ENCODE results near the gene CLK4. TPM values are rescaled to one million over a fixed set of nuclear protein-coding genes. Genes with fewer than 3 reads are reported as not detected.

Gene CLK4
- total and polyA plus RNA-seq, 2 of the 8 experiments (the other 6 are each of a cell fraction or from before 2014, with no cell fraction given): 8.1 to 12.6 TPM

DNA sequence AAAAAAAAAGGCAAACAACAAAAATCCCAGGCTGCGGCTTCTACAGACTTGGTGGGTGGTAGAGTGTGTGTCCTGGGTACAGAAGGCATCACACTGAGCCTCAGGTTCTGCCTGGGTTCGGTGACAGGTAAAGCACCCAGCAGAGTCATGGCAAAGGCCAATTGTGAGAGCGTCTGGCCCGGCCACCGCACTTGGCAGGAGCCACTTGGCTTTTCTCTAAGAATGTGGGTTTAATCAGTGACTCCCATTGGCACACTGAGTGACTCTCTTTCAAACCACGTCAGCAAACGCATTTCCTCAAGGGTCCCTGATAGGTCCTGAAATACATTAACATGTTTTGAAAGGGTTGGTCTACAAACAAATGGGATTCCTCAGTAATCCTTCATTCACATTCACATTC, 53.6 kb downstream of the CLK4 start:
- DNase-seq (ENCODE audit: low read depth in 1 of 2, low spot score in 2 of 2) (no peak), FAIRE-seq (no peak)
- peaks cover 0 to 5% of the 10 kb centered on the region in 2 experiments for H4K20me1 ChIP-seq (replicated peaks in 1 of 2; ENCODE audit: control insufficient read depth in 1 of 2, insufficient read depth in 2 of 2, low read length in 2 of 2)
- peaks cover 4 to 5% of the 10 kb centered on the region in 2 experiments; a peak in 2 of 4 replicates for H3K9me3 ChIP-seq (ENCODE audit: insufficient read depth in 2 of 2, low read depth in 1 of 2, low read length in 1 of 2)
- no peak overlapping the region for H2AK5ac ChIP-seq (ENCODE audit: low read depth, low read length)
- no peak overlapping the region for H3K14ac ChIP-seq (ENCODE audit: insufficient read length)
- H2BK5ac ChIP-seq (ENCODE audit: low read depth, low read length): no peak overlapping the region
- H2BK120ac ChIP-seq (replicated peaks; ENCODE audit: low read depth, low read length): no peak overlapping the region
- H3K4me1 ChIP-seq (replicated peaks in 1 of 4; ENCODE audit: control insufficient read depth in 3 of 4, insufficient read depth in 4 of 4, low read length in 3 of 4): peaks cover 0 to 11% (median 4%) of the 10 kb centered on the region in 4 experiments; a peak in 4 of 7 replicates
- H3K79me1 ChIP-seq (ENCODE audit: low read depth, low read length): no peaks in the 10 kb centered on the region
- CTCF ChIA-PET (ENCODE audit: partially characterized antibody): no interaction called here
- no peaks in the 10 kb centered on the region for H3K79me2 ChIP-seq (ENCODE audit: control insufficient read depth in 1 of 2, insufficient read depth in 2 of 2, low read length in 2 of 2)
- H3K56ac ChIP-seq (replicated peaks; ENCODE audit: insufficient read length, low read depth, low read length): no peak overlapping the region
- H2BK15ac ChIP-seq (ENCODE audit: low read length): no peak overlapping the region
- H3K27me3 ChIP-seq (replicated peaks in 1 of 4; ENCODE audit: control insufficient read depth in 3 of 4, extremely low read depth in 1 of 4, insufficient read depth in 3 of 4, low read length in 3 of 4): peaks cover 0 to 17% (median 11%) of the 10 kb centered on the region in 4 experiments; a peak in 6 of 7 replicates
- no peak overlapping the region for H3K27ac ChIP-seq (ENCODE audit: low read depth, low read length)
- H3K36me3 ChIP-seq (ENCODE audit: control insufficient read depth in 2 of 4, insufficient read depth in 4 of 4, low read length in 3 of 4): no peaks in the 10 kb centered on the region
- H3K4me2 ChIP-seq (ENCODE audit: insufficient read depth in 1 of 2, low read depth in 2 of 2, low read length in 2 of 2): no peak overlapping the region
- no peak overlapping the region for H2BK20ac ChIP-seq (ENCODE audit: low read length)
- no peak overlapping the region for H4K5ac ChIP-seq (ENCODE audit: insufficient read length, low read depth, low read length)
- H3K4ac ChIP-seq (replicated peaks; ENCODE audit: insufficient read length, low read depth, low read length): no peak overlapping the region
- no peak overlapping the region for H3K23ac ChIP-seq (ENCODE audit: insufficient read length)
- no peak overlapping the region; the same call in 1 of the 2 replicates for H4K8ac ChIP-seq (ENCODE audit: extremely low read depth, insufficient read depth, low read length)
- H3K9ac ChIP-seq (replicated peaks in 1 of 4; ENCODE audit: extremely low read depth in 1 of 4, low read depth in 3 of 4, low read length in 3 of 4): no peak overlapping the region
- no peak overlapping the region for H2BK12ac ChIP-seq (ENCODE audit: low read depth, low read length)
- H2AFZ ChIP-seq (ENCODE audit: low read length): no peak overlapping the region
- H3K23me2 ChIP-seq (ENCODE audit: low read depth, low read length): peaks cover 9% of the 10 kb centered on the region; the same call in 1 of the 2 replicates
- H4K91ac ChIP-seq (replicated peaks; ENCODE audit: insufficient read length, low read length): no peak overlapping the region
- POLR2A ChIA-PET (ENCODE audit: partially characterized antibody): no interaction called here
- H3K4me3 ChIP-seq (ENCODE audit: extremely low read depth in 1 of 4, insufficient read depth in 2 of 4, low read depth in 3 of 4, low read length in 4 of 4): no peak overlapping the region
- no peak overlapping the region for H3K18ac ChIP-seq (ENCODE audit: extremely low read depth, low read length)
- WGBS, 2 experiments (ENCODE audit: extremely low coverage in 1 of 2, insufficient coverage in 1 of 2, insufficient read length in 1 of 2, insufficient replicate concordance in 2 of 2, low coverage in 1 of 2, low lambda C conversion rate in 2 of 2, missing lambda C conversion rate in 1 of 2): 95% methylated on average over 7 of the region's 7 CpGs; no CpG with 5 or more reads in 1 of the 2 experiments
- no peak for TF ChIP-seq CTBP2 (IDR thresholded peaks at IDR 0.05; ENCODE audit: borderline replicate concordance, insufficient read depth, insufficient read length, low read length)
- TF ChIP-seq PHF8 (conservative IDR thresholded peaks at IDR 0.05; ENCODE audit: low read depth, low read length): no peak
- no peak for TF ChIP-seq RFX5 (IDR thresholded peaks at IDR 0.05; ENCODE audit: borderline replicate concordance, low read depth, low read length)
- no peak for TF ChIP-seq RXRA (IDR thresholded peaks at IDR 0.05; ENCODE audit: insufficient read depth, low read depth, low read length)
- TF ChIP-seq, protein P1, sequence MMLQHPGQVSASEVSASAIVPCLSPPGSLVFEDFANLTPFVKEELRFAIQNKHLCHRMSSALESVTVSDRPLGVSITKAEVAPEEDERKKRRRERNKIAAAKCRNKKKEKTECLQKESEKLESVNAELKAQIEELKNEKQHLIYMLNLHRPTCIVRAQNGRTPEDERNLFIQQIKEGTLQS (IDR thresholded peaks at IDR 0.05; ENCODE audit: insufficient read depth, low read depth, low read length): no peak
- no peak for TF ChIP-seq SUZ12 (IDR thresholded peaks at IDR 0.05; ENCODE audit: low read length)
- TF ChIP-seq SP2 (IDR thresholded peaks at IDR 0.05; ENCODE audit: low read length): no peak
- TF ChIP-seq CEBPB (IDR thresholded peaks at IDR 0.05; ENCODE audit: low read depth, low read length): no peak
- no peak for TF ChIP-seq GABPA (IDR thresholded peaks at IDR 0.05; ENCODE audit: borderline replicate concordance, insufficient read depth, low read length)
- no peak for TF ChIP-seq RAD21 (IDR thresholded peaks at IDR 0.05 in 1 of 2, conservative IDR thresholded peaks at IDR 0.05 in 1 of 2; ENCODE audit: low read depth in 2 of 2, low read length in 2 of 2)
- TF ChIP-seq, protein P2, sequence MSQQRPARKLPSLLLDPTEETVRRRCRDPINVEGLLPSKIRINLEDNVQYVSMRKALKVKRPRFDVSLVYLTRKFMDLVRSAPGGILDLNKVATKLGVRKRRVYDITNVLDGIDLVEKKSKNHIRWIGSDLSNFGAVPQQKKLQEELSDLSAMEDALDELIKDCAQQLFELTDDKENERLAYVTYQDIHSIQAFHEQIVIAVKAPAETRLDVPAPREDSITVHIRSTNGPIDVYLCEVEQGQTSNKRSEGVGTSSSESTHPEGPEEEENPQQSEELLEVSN (IDR thresholded peaks at IDR 0.05): no peak
- no peak for TF ChIP-seq FOSL1 (IDR thresholded peaks at IDR 0.05; ENCODE audit: insufficient read depth, low read depth, low read length)

All from H1 (cell line).